H1 (cell line): Measurements from ENCODE around the gene CSF3. TPM values are rescaled to one million over a fixed set of nuclear protein-coding genes. Genes with fewer than 3 reads are reported as not detected.

ENCODE experiments used
- CTCF ChIA-PET: fragments of 300-600 bp; sonication (Branson Sonifier 250); formaldehyde crosslinking; loops from one replicate; lab custom pipeline; 2021; ENCODE audit not compliant: partially characterized antibody; lab: Charles Lee
- POLR2A ChIA-PET: fragments of 300-600 bp; sonication (Branson Sonifier 250); formaldehyde crosslinking; loops from one replicate; lab custom pipeline; 2021; ENCODE audit warnings: inconsistent platforms; ENCODE audit not compliant: partially characterized antibody; lab: Charles Lee
- DNase-seq, 2 experiments: peaks; one replicate each; pipeline versions ENCODE4 v3.0.0 to v3.0.0-alpha.2; 2010 to 2022; ENCODE audit warnings: low spot score in 2 of 2, low read depth in 1 of 2, mixed read lengths in 1 of 2
- FAIRE-seq: peaks from 2 replicates; lab custom pipeline; 2011; peaks lifted over from hg19 to GRCh38; lab: Jason Lieb, UNC
- H2AFZ ChIP-seq: 2 replicates; pipeline ENCODE4 v1.8.1; 2012; ENCODE audit warnings: low read length, inconsistent platforms
- H2AK5ac ChIP-seq: 2 replicates; pipeline ENCODE4 v1.6.1; 2013; ENCODE audit warnings: low read depth, low read length
- H2BK120ac ChIP-seq: replicated peaks from 2 replicates; pipeline ENCODE3; 2013; ENCODE audit warnings: low read depth, low read length, inconsistent platforms
- H2BK12ac ChIP-seq: 2 replicates; pipeline ENCODE4 v1.6.1; 2013; ENCODE audit warnings: low read depth, low read length
- H2BK15ac ChIP-seq: 2 replicates; pipeline ENCODE4 v1.6.1; 2013; ENCODE audit warnings: low read length
- H2BK20ac ChIP-seq: 2 replicates; pipeline ENCODE4 v1.6.1; 2013; ENCODE audit warnings: low read length
- H2BK5ac ChIP-seq: 2 replicates; pipeline ENCODE4 v1.6.1; 2013; ENCODE audit warnings: low read depth, low read length
- H3K14ac ChIP-seq: 2 replicates; pipeline ENCODE4 v1.6.1; 2013; ENCODE audit warnings: inconsistent platforms; ENCODE audit not compliant: insufficient read length
- H3K18ac ChIP-seq: 2 replicates; pipeline ENCODE4 v1.6.1; 2013; ENCODE audit warnings: low read length; ENCODE audit errors: extremely low read depth
- H3K23ac ChIP-seq: 2 replicates; pipeline ENCODE4 v1.6.1; 2013; ENCODE audit warnings: inconsistent platforms; ENCODE audit not compliant: insufficient read length
- H3K23me2 ChIP-seq: 2 replicates; pipeline ENCODE4 v1.6.1; 2013; ENCODE audit warnings: low read depth, low read length
- H3K27ac ChIP-seq: 2 replicates; pipeline ENCODE4 v1.6.1; 2011; ENCODE audit warnings: low read depth, low read length, inconsistent platforms
- H3K27me3 ChIP-seq, 4 experiments: replicated peaks in 1 of 4; 1 replicate in 1 of 4; 2 replicates in 3 of 4; pipeline versions ENCODE4 v1.6.1 to v1.8.1; 2011 to 2013; ENCODE audit warnings: low read length in 3 of 4, mild to moderate bottlenecking in 3 of 4, inconsistent platforms in 2 of 4, mixed read lengths in 2 of 4, moderate library complexity in 1 of 4; ENCODE audit not compliant: control insufficient read depth in 3 of 4, insufficient read depth in 3 of 4; ENCODE audit errors: extremely low read depth in 1 of 4
- H3K36me3 ChIP-seq, 4 experiments: 2 replicates each; pipeline versions ENCODE4 v1.6.1 to v1.8.1; 2011 to 2013; ENCODE audit warnings: mild to moderate bottlenecking in 4 of 4, low read length in 3 of 4, moderate library complexity in 2 of 4, control low read depth in 1 of 4, inconsistent platforms in 1 of 4; ENCODE audit not compliant: insufficient read depth in 4 of 4, control insufficient read depth in 2 of 4
- H3K4ac ChIP-seq: replicated peaks from 2 replicates; pipeline ENCODE3; 2013; ENCODE audit warnings: low read length, low read depth, mixed read lengths, inconsistent platforms; ENCODE audit not compliant: insufficient read length
- H3K4me1 ChIP-seq, 4 experiments: replicated peaks in 1 of 4; 1 replicate in 1 of 4; 2 replicates in 3 of 4; pipeline versions ENCODE4 v1.6.1 to v1.8.1; 2011 to 2013; ENCODE audit warnings: low read length in 3 of 4, inconsistent platforms in 2 of 4, mixed read lengths in 1 of 4; ENCODE audit not compliant: insufficient read depth in 4 of 4, control insufficient read depth in 3 of 4
- H3K4me2 ChIP-seq, 2 experiments: 2 replicates each; pipeline versions ENCODE4 v1.6.1 to v1.8.1; 2011 to 2013; ENCODE audit warnings: low read depth in 2 of 2, low read length in 2 of 2, control low read depth in 1 of 2, inconsistent platforms in 1 of 2, mild to moderate bottlenecking in 1 of 2; ENCODE audit not compliant: insufficient read depth in 1 of 2
- H3K4me3 ChIP-seq, 4 experiments: fragments of 200-600, 300-600 bp in 1 of 4; sonication (generic), shearing (Covaris generic), sonication (Bioruptor Twin) in 1 of 4; 2 replicates each; pipeline versions ENCODE4 v1.5.1 to v1.8.1; 2011 to 2016; ENCODE audit warnings: low read length in 4 of 4, low read depth in 3 of 4, control low read depth in 2 of 4, inconsistent platforms in 2 of 4, mild to moderate bottlenecking in 2 of 4, mixed read lengths in 1 of 4, moderate library complexity in 1 of 4; ENCODE audit not compliant: insufficient read depth in 2 of 4; ENCODE audit errors: extremely low read depth in 1 of 4
- H3K56ac ChIP-seq: replicated peaks from 2 replicates; pipeline ENCODE3; 2013; ENCODE audit warnings: low read depth, mild to moderate bottlenecking, mixed read lengths, low read length, inconsistent platforms; ENCODE audit not compliant: insufficient read length
- H3K79me1 ChIP-seq: 2 replicates; pipeline ENCODE4 v1.6.1; 2013; ENCODE audit warnings: low read depth, low read length, control low read depth
- H3K79me2 ChIP-seq, 2 experiments: 2 replicates each; pipeline versions ENCODE4 v1.6.1 to v1.8.1; 2012 to 2013; ENCODE audit warnings: low read length in 2 of 2, mild to moderate bottlenecking in 2 of 2, inconsistent platforms in 1 of 2; ENCODE audit not compliant: insufficient read depth in 2 of 2, control insufficient read depth in 1 of 2
- H3K9ac ChIP-seq, 4 experiments: replicated peaks in 1 of 4; 1 replicate in 1 of 4; 2 replicates in 3 of 4; pipeline versions ENCODE4 v1.6.1 to v1.8.1; 2011 to 2013; ENCODE audit warnings: low read depth in 3 of 4, low read length in 3 of 4, control low read depth in 2 of 4, mild to moderate bottlenecking in 2 of 4, moderate library complexity in 2 of 4, inconsistent platforms in 1 of 4; ENCODE audit errors: extremely low read depth in 1 of 4
- H3K9me3 ChIP-seq, 2 experiments: 2 replicates each; pipeline versions ENCODE4 v1.6.1 to v1.8.1; 2012 to 2013; ENCODE audit warnings: mild to moderate bottlenecking in 2 of 2, moderate library complexity in 2 of 2, control low read depth in 1 of 2, inconsistent platforms in 1 of 2, low read depth in 1 of 2, low read length in 1 of 2, mixed read lengths in 1 of 2; ENCODE audit not compliant: insufficient read depth in 2 of 2
- H4K20me1 ChIP-seq, 2 experiments: replicated peaks in 1 of 2; 2 replicates each; pipeline versions ENCODE3 to v1.8.1; 2011 to 2013; ENCODE audit warnings: inconsistent platforms in 2 of 2, low read length in 2 of 2, mild to moderate bottlenecking in 1 of 2; ENCODE audit not compliant: insufficient read depth in 2 of 2, control insufficient read depth in 1 of 2
- H4K5ac ChIP-seq: 2 replicates; pipeline ENCODE4 v1.6.1; 2013; ENCODE audit warnings: low read length, low read depth, mixed read lengths, inconsistent platforms; ENCODE audit not compliant: insufficient read length
- H4K8ac ChIP-seq: 2 replicates; pipeline ENCODE4 v1.8.0; 2013; ENCODE audit warnings: mild to moderate bottlenecking, moderate library complexity, low read length, inconsistent platforms; ENCODE audit not compliant: insufficient read depth; ENCODE audit errors: extremely low read depth
- H4K91ac ChIP-seq: replicated peaks from 2 replicates; pipeline ENCODE3; 2013; ENCODE audit warnings: low read length, mixed read lengths, inconsistent platforms; ENCODE audit not compliant: insufficient read length
- ASH2L ChIP-seq: fragments of 200-600, 300-600 bp; sonication (generic); IDR thresholded peaks from one replicate; pipeline ENCODE4 v1.7.1; 2017; ENCODE audit warnings: low read length
- BRCA1 ChIP-seq: IDR thresholded peaks from 2 replicates; pipeline ENCODE4 v1.6.1; 2012; ENCODE audit warnings: low read depth, low read length, improper control_type of control experiment
- KDM1A ChIP-seq: fragments of 200-600, 300-600 bp; sonication (generic); IDR thresholded peaks from 2 replicates; pipeline ENCODE4 v1.7.1; 2016; ENCODE audit warnings: mild to moderate bottlenecking, low read length, borderline replicate concordance
- POLR2A ChIP-seq, 2 experiments: IDR thresholded peaks; 1 replicate in 1 of 2; 2 replicates in 1 of 2; pipeline ENCODE4 v1.6.1; 2011; ENCODE audit warnings: low read depth in 2 of 2, low read length in 2 of 2, mild to moderate bottlenecking in 2 of 2; ENCODE audit errors: control extremely low read depth in 1 of 2
- RBBP5 ChIP-seq: IDR thresholded peaks from 2 replicates; pipeline ENCODE4 v1.7.1; 2012; ENCODE audit warnings: low read depth, mild to moderate bottlenecking, inconsistent platforms, low read length, moderate library complexity, borderline replicate concordance
- RXRA ChIP-seq: IDR thresholded peaks from 2 replicates; pipeline ENCODE4 v1.6.1; 2011; ENCODE audit warnings: low read depth, mild to moderate bottlenecking, low read length, moderate library complexity; ENCODE audit not compliant: insufficient read depth
- SP1 ChIP-seq: IDR thresholded peaks from 2 replicates; pipeline ENCODE4 v1.6.1; 2011; ENCODE audit warnings: low read depth, low read length
- TAF1 ChIP-seq: IDR thresholded peaks from 2 replicates; pipeline ENCODE4 v1.6.1; 2011; ENCODE audit warnings: mild to moderate bottlenecking, low read depth, low read length
- TBP ChIP-seq: IDR thresholded peaks from 2 replicates; pipeline ENCODE4 v1.6.1; 2011; ENCODE audit warnings: low read depth, low read length, improper control_type of control experiment
- WGBS, 2 experiments: shearing (Covaris generic) in 1 of 2; methylation state at CpG; one replicate each; pipeline versions ENCODE4 v1.1.6 to v1.1.7; 2013 to 2015; ENCODE audit warnings: low lambda C conversion rate in 2 of 2, mixed read lengths in 2 of 2, inconsistent platforms in 1 of 2, low coverage in 1 of 2, missing lambda C conversion rate in 1 of 2; ENCODE audit not compliant: insufficient replicate concordance in 2 of 2, insufficient coverage in 1 of 2, insufficient read length in 1 of 2; ENCODE audit errors: extremely low coverage in 1 of 2, missing lambda C conversion rate in 1 of 2; 5-methylcytosine and 5-hydroxymethylcytosine counted together
- polyA plus RNA-seq, 7 experiments: library from polyadenylated mRNA; depleted of rRNA in 3 of 7; stranded (reverse) in 5 of 7; unstranded in 2 of 7; fragments of >200 nt in 5 of 7; fragments of 200-250 nt in 2 of 7; gene quantifications; 1 replicate in 5 of 7; 2 replicates in 1 of 7; 4 replicates in 1 of 7; pipeline versions ENCODE4 v1.2.1 to v1.2.3, GENCODE V29; 2011 to 2013; ENCODE audit warnings: missing spikeins in 2 of 7, mixed read lengths in 2 of 7
- total RNA-seq: library from RNA; stranded (reverse); fragmentation: NEBNext Ultra II Directional; extraction: Animal tissue kit (Norgen Biotek cat#: 25700); gene quantifications from 2 replicates; pipeline ENCODE4 v1.2.1, GENCODE V29; 2021

CSF3 gene
- total and polyA plus RNA-seq, 2 of the 8 experiments (the other 6 are each of a cell fraction or from before 2014, with no cell fraction given): 0.03 TPM; not detected in 1

DNA sequence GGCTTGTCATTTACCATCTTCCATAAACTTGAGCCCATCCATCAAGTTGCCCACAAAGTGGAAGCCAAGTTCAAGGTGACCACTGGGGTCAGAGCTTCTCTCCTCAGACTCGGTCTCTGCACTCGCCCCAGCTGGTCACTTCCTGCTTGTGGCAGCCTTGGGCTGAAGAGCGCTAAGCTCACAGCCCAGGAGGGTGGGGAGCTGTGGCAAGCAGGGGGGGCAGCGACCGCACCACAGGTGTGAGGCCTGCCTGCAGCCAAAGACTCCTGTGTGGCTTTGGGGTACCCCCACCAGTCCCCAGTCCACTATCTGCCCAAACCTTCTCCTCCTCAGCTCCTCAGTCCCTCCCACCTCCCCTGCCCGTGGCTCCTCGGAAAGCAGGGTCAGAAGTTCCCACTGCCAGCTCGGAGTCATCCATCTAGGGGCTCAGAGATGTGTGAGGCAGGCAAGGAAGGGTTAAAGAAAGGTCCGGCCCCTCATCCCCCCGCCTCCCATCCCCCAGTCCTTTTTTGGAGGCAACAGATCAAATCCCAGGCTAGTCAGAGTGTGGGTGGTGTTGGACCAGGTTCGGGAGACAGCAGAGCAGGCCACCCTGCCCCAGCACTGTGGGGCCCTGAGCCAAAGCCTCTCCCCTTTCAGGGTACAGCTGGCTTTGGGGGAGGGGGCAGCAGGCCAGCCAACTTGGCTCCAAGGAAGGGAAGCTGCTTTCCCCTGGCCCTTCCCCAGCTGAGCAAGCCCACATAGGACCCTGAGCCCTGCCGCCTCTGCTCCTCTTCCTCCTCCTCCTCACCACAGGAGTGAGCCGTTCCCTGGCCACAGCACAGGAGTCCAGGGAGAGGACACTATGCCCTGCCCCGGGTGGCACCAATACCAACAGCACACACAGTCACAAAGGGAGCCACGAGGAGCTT, 3.2 kb downstream of the CSF3 start:
- no peak overlapping the region for H3K56ac ChIP-seq
- peak overlapping the region; percentile 19 for H2BK120ac ChIP-seq
- FAIRE-seq: no peak
- peaks cover 0 to 2% (median 0%) of the 10 kb centered on the region in 4 experiments; a peak in 2 of 7 replicates for H3K27me3 ChIP-seq
- 0 out of 2 replicates have a peak, but pooled peaks cover 2% of the 10 kb centered on the region for H3K79me1 ChIP-seq
- peak overlapping the region; percentile 28 for H4K5ac ChIP-seq
- H3K23ac ChIP-seq: no peak overlapping the region
- H2BK15ac ChIP-seq: peak overlapping the region; percentile 95
- peak overlapping the region; percentile 57 to 64 for H3K4me2 ChIP-seq
- ChIA-PET CTCF (interaction anchor here (0.9 to 15.0 kb wide), 17 partner anchors 9 to 101 kb away, joined by 3 to 428 read pairs (median 4); no protein-coding TSS in a partner anchor), POLR2A (interaction anchor here (0.5 to 4.6 kb wide), 24 partner anchors 7 to 398 kb away, joined by 3 to 42 read pairs (median 4); partner anchors contain the start of genes CASC3, MED24, NR1D1 and PSMD3)
- no peaks in the 10 kb centered on the region; the same call in 1 of the 2 replicates for H3K23me2 ChIP-seq
- H3K14ac ChIP-seq: no peak overlapping the region
- H2BK20ac ChIP-seq: 0 out of 2 replicates have a peak overlapping the region, but pooled peaks have one; percentile 55
- H4K20me1 ChIP-seq: no peaks in the 10 kb centered on the region
- peak overlapping the region; percentile 81 for H3K18ac ChIP-seq
- H3K79me2 ChIP-seq: no peaks in the 10 kb centered on the region
- peak overlapping the region; percentile 43 for H3K27ac ChIP-seq
- WGBS, 2 experiments: 36% methylated on average over 12 of the region's 15 CpGs; no CpG with 5 or more reads in 1 of the 2 experiments
- peaks cover 2 to 12% (median 9%) of the 10 kb centered on the region in 4 experiments; a peak in 5 of 8 replicates for H3K36me3 ChIP-seq
- peak; percentile 29 to 76 for DNase-seq
- peak overlapping the region; percentile 88; the same call in 1 of the 2 replicates for H2BK5ac ChIP-seq
- peak overlapping the region in 2 of 4 experiments; percentile 5 to 39; a peak in 2 of 8 replicates for H3K4me3 ChIP-seq
- TF ChIP-seq RBBP5 (0 out of 2 replicates have a peak, but pooled peaks have one; percentile 57), TAF1 (peak; percentile 54; the same call in 1 of the 2 replicates), SP1 (no peak), POLR2A (IDR thresholded peaks at IDR 0.05; ENCODE audit: control extremely low read depth in 1 of 2, low read depth in 2 of 2, low read length in 2 of 2) (no peak), KDM1A (peak; percentile 47; the same call in 1 of the 2 replicates), TBP (peak; percentile 66), RXRA (no peak), BRCA1 (no peak), ASH2L (peak; percentile 20)
- TF ChIP-seq, all 59 proteins: peak for 5
- no peak overlapping the region for H2AFZ ChIP-seq
- H4K91ac ChIP-seq: peak overlapping the region; percentile 34
- H2BK12ac ChIP-seq: peak overlapping the region; percentile 64; the same call in 1 of the 2 replicates
- peaks cover 0 to 27% (median 18%) of the 10 kb centered on the region in 4 experiments; a peak in 6 of 7 replicates for H3K4me1 ChIP-seq
- H3K9ac ChIP-seq: peak overlapping the region in 1 of 4 experiments; percentile 13; a peak in 3 of 7 replicates
- H2AK5ac ChIP-seq: peak overlapping the region; percentile 75; the same call in 1 of the 2 replicates
- H3K9me3 ChIP-seq: no peaks in the 10 kb centered on the region
- no peak overlapping the region; the same call in 1 of the 2 replicates for H4K8ac ChIP-seq
- H3K4ac ChIP-seq: peak overlapping the region; percentile 4
